Immature natural killer cell (primary cell): ENCODE data around the gene THOC3. TPM values are rescaled to one million over a fixed set of nuclear protein-coding genes. Genes with fewer than 3 reads are reported as not detected.
"Not testable (repeated sequence)": the region's sequence is repeated elsewhere in the genome, so short reads cannot be mapped to it uniquely, and the experiment has no call there.

ENCODE experiments used
- DNase-seq, 3 donors: peaks; one replicate each; pipeline ENCODE4 v3.0.0; 2022; ENCODE audit warnings: mixed read lengths in 1 of 3
- H3K27ac Mint-ChIP-seq, 6 donors: one replicate each; pipeline ENCODE4 v1.8.0; 2020; ENCODE audit warnings: mixed read lengths in 6 of 6, mild to moderate bottlenecking in 5 of 6, inconsistent platforms in 4 of 6, moderate library complexity in 3 of 6
- H3K27me3 Mint-ChIP-seq, 3 donors: one replicate each; pipeline ENCODE4 v1.8.0; 2020 to 2021; ENCODE audit warnings: low read depth in 3 of 3, mild to moderate bottlenecking in 3 of 3, mixed read lengths in 3 of 3, moderate library complexity in 3 of 3, inconsistent platforms in 1 of 3
- H3K36me3 Mint-ChIP-seq, 3 donors: one replicate each; pipeline ENCODE4 v1.8.0; 2020; ENCODE audit warnings: mixed read lengths in 3 of 3, inconsistent platforms in 2 of 3, mild to moderate bottlenecking in 2 of 3
- H3K4me1 Mint-ChIP-seq, 2 donors: one replicate each; pipeline ENCODE4 v1.8.0; 2020; ENCODE audit warnings: inconsistent platforms in 2 of 2, mild to moderate bottlenecking in 2 of 2, mixed read lengths in 2 of 2, moderate library complexity in 1 of 2
- H3K4me3 Mint-ChIP-seq, 5 donors: one replicate each; pipeline ENCODE4 v1.8.0; 2020; ENCODE audit warnings: mild to moderate bottlenecking in 5 of 5, mixed read lengths in 5 of 5, inconsistent platforms in 3 of 5, moderate library complexity in 3 of 5
- H3K9me3 Mint-ChIP-seq, 6 donors: one replicate each; pipeline ENCODE4 v1.8.0; 2020; ENCODE audit warnings: mild to moderate bottlenecking in 6 of 6, mixed read lengths in 6 of 6, inconsistent platforms in 4 of 6, moderate library complexity in 3 of 6
- polyA plus RNA-seq, 3 donors: library from polyadenylated mRNA; unstranded; fragments of 300-500 nt; fragmentation: Illumina TruSeq; gene quantifications; one replicate each; pipeline ENCODE4 v1.2.3, GENCODE V29; 2021

THOC3 gene
- polyA plus RNA-seq, 3 donors from 2014 or later, result 48.8 to 71.5 (median 52.0) TPM

DNA sequence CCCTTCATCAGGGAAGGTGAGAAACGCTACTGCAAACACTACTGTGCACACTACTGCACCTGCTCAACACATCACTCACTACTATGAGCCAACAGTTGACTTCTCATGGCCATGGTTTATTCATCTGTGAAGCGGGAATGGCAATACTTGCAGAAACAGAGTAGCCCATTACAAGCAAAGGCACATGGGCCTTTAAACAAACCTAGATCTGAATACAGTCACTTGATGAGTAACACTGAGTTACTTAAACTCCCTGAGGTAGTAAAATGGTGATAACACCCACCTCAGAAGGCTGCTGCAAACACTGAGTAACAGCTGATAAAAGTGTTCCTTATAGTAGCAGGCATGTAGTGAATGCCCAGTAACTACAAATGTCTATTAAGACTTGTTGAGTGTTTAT is 9.6 kb downstream of the THOC3 start:
- not testable (repeated sequence) for H3K4me3 Mint-ChIP-seq, DNase-seq, H3K27me3 Mint-ChIP-seq, H3K9me3 Mint-ChIP-seq, H3K27ac Mint-ChIP-seq, H3K4me1 Mint-ChIP-seq, H3K36me3 Mint-ChIP-seq

DNA sequence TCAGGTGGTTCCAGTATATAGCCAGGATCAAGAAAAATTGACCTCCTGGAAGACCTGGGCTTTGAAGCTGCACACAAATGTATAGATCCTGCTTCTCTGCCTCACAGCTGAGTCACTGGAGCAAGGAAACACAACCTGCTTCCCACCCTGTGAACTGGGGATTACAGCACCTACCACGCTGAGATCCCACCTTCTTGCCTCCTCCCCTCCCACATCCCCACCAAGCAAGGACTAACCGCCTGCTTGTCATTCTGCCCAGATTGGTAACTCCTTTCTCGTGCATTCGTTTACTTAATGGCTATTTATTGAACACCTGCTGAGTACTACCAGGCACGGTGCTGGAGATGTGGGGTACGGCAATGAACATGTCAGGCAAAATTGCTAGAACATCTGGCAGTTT is 14.0 kb downstream of the THOC3 start:
- not testable (repeated sequence) for DNase-seq, H3K9me3 Mint-ChIP-seq, H3K4me3 Mint-ChIP-seq, H3K27ac Mint-ChIP-seq, H3K27me3 Mint-ChIP-seq, H3K36me3 Mint-ChIP-seq, H3K4me1 Mint-ChIP-seq

DNA sequence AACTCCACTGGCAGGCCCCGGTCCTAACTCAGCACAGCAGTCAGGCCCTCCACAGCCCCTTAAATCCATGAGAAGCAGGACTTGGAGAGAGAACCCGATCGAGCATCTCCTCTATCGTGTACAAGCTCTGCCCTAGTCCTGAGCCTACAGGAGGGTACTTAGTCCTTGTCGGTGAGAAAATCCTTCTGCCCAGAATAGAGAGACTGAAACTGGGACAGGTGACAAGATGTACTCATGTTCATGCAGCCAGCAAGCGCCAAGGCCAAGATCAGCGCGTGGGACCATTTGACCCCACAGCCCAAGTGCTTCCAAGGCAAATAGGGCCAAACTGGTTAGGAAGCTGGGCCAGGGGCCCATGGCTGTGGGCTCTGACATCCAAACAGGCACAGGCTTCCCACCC is 15.3 kb downstream of the THOC3 start:
- not testable (repeated sequence) for H3K4me1 Mint-ChIP-seq, H3K36me3 Mint-ChIP-seq, H3K27me3 Mint-ChIP-seq, H3K9me3 Mint-ChIP-seq, H3K27ac Mint-ChIP-seq, DNase-seq, H3K4me3 Mint-ChIP-seq

DNA sequence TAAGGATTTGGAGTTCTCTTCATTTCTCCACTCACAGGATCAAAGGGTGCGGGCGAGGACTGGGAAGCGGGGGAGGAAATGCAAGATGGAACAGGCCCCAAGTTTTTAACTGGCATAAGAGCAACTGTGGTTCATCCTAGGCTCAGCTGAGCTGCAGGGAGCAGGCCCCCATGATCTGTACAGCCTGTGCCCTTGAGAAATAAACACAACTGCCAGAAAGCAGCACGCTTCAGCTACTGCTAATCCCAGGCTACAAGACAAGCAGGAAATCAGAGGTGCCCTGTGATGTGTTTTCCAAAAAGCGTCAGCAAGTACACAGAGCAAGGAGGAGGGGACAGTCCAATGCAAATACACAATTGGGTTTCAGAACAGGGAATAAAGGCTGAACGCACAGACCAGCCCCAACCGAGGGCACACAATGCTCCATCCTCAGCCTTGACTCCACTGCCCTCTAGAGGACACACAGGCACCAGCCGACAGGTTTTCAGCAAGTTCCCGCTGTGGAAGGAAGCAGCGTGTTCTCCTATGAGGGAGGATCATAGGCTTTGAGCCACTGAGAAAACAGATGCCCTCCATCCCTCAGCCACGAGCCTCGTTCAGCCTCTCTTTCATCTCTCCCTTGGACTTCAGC is 16.7 kb downstream of the THOC3 start:
- not testable (repeated sequence) for H3K27me3 Mint-ChIP-seq, H3K27ac Mint-ChIP-seq, H3K4me3 Mint-ChIP-seq, H3K9me3 Mint-ChIP-seq, H3K4me1 Mint-ChIP-seq, DNase-seq, H3K36me3 Mint-ChIP-seq

DNA sequence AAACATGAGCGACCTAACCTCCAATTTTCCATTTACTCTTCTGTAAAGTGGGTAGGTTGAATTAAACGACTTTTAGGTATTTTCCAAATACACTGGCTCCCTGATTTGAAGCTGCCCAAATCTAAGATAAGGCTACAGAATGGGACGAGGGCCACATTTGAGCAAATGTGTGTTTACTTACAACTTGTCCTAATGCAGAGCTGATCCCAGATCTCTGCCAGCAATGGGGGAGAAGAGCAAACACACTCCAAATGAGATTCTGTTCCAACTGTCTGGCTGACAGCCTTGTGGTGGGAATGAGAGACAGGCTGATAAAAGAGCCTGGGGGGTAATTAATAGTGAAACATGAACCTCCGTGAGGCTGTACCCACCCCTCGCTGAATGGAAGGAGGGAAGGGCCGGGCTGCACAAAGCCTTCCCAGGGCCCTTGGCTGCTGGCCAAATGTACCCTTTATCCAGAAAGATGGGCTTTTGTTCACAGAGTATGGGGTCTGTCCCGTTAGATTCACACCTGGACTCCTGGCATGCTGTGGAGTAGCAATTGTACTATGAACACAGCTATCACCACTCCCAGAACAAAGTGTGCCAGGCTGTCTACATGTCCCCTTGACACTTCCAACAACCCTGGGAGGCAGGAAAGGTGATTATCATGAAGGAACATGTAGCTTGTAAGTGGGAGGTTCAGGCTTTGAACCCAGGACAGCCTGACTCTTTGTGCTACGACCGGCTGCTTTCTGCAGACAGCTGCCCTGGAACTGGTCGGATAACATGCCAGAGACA is 19.6 kb downstream of the THOC3 start:
- not testable (repeated sequence) for DNase-seq, H3K36me3 Mint-ChIP-seq

DNA sequence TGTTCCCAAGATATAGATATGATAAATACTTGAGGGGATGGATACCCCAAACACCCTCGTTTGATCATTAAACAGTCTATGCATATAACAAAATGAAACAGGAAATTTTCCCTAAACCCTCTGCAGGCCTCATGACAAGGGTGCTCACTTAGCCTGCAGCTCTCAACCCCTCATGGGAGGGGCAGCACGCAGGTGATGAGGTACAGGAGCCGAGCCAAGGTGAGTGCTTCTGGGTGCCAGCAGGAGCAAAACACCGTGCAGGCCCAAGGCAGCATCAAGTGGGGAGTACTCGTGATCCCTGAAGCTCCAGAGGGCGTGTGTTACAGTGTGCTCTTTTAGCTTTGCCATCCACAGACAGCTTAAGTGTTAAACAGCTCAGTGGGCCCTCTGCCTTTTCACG is 24.9 kb downstream of the THOC3 start:
- not testable (repeated sequence) for H3K4me3 Mint-ChIP-seq, H3K36me3 Mint-ChIP-seq, H3K9me3 Mint-ChIP-seq

More for the DNA sequence above, 19.6 kb downstream of the THOC3 start:
- not testable (repeated sequence) for H3K9me3 Mint-ChIP-seq, H3K27me3 Mint-ChIP-seq, H3K27ac Mint-ChIP-seq, H3K4me3 Mint-ChIP-seq, H3K4me1 Mint-ChIP-seq

DNA sequence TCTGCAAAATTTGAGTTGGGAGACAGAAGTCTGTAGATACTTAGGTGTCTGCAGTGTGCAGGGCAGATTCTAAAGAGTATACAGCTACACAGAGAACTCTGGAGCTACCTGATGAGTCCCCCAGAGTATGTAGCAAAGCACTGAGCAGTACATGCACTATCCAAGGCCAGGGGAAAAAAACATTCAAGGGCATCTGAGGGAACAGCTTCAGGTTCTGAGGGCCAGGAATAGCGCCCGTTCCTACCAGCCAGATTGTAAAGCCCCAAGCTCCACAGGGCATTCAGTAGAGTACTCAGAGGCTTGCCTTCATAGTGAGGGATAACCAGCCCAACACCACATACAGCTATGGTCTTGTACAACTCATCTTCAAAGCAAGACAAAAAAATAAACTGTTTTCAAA is 27.5 kb downstream of the THOC3 start:
- not testable (repeated sequence) for H3K9me3 Mint-ChIP-seq, H3K4me3 Mint-ChIP-seq, H3K4me1 Mint-ChIP-seq, H3K27me3 Mint-ChIP-seq, H3K27ac Mint-ChIP-seq, DNase-seq
- peaks cover 0 to 12% (median 9%) of the 10 kb centered on the region in 3 donors for H3K36me3 Mint-ChIP-seq

More for the DNA sequence above, 24.9 kb downstream of the THOC3 start:
- not testable (repeated sequence) for DNase-seq, H3K4me1 Mint-ChIP-seq, H3K27ac Mint-ChIP-seq, H3K27me3 Mint-ChIP-seq

DNA sequence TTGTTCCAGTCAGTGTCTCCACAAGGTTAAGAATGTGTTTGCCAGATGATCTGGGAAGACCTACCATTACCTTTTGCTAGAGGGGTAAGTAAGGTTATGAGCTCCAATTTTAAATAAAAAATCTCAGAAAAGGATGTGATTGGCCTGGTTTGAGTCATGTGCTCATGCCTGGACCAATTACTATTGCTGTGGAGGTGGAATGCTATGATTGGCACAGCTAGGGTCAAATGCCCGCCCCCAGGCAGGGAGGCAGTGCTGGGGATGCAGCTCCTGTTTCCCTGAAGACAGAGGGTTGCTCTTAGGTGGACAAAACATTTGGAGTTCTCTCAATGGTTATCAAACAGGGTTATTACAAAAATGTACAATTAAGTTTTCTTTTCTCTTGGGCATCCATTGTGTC is 29.6 kb downstream of the THOC3 start:
- H3K36me3 Mint-ChIP-seq, result peaks cover 4 to 18% (median 12%) of the 10 kb centered on the region in 3 donors
- H3K27ac Mint-ChIP-seq, DNase-seq, H3K9me3 Mint-ChIP-seq, H3K4me1 Mint-ChIP-seq, H3K4me3 Mint-ChIP-seq, H3K27me3 Mint-ChIP-seq: not testable (repeated sequence)

DNA sequence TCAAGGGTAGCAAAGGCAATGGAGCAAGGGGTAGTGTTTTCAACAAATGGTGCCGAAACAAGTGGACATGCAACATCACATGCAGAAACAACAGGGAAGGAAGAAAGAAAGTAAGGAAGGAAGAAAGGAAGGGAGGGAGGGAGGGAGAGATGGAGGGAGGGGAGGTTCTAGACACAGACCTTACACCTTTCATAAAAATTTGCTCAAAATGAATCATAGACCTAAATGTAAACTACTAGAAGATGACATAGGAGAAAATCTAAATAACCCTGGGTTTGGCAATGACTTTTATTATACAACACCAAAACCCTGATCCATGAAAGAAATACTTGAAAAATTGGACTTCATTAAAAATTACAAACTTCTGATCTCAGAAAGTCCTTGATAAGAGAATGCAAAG is 39.4 kb downstream of the THOC3 start:
- H3K4me3 Mint-ChIP-seq, H3K27ac Mint-ChIP-seq, H3K4me1 Mint-ChIP-seq, DNase-seq, H3K36me3 Mint-ChIP-seq, H3K9me3 Mint-ChIP-seq, H3K27me3 Mint-ChIP-seq: not testable (repeated sequence)

DNA sequence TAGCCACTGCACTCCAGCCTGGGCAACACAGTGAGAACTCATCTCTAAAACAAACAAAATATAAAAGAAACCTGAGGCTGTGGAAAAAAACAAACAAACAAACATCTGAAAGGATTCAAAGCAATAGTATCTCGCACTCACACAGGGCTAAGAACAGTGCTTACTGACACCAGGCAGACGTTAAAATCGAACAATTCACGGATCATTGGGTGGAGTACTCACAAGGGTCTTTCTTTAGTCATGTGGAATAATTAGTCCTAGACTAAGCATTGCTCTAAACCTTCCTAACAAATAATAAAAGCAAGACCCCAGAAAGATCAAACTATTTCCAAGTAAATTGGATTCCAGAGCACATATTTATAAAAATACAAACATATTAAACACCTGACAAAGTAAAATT is 43.0 kb downstream of the THOC3 start:
- H3K36me3 Mint-ChIP-seq, result peaks cover 3 to 15% (median 3%) of the 10 kb centered on the region in 3 donors
- not testable (repeated sequence) for DNase-seq, H3K27me3 Mint-ChIP-seq, H3K4me1 Mint-ChIP-seq, H3K27ac Mint-ChIP-seq, H3K4me3 Mint-ChIP-seq, H3K9me3 Mint-ChIP-seq

DNA sequence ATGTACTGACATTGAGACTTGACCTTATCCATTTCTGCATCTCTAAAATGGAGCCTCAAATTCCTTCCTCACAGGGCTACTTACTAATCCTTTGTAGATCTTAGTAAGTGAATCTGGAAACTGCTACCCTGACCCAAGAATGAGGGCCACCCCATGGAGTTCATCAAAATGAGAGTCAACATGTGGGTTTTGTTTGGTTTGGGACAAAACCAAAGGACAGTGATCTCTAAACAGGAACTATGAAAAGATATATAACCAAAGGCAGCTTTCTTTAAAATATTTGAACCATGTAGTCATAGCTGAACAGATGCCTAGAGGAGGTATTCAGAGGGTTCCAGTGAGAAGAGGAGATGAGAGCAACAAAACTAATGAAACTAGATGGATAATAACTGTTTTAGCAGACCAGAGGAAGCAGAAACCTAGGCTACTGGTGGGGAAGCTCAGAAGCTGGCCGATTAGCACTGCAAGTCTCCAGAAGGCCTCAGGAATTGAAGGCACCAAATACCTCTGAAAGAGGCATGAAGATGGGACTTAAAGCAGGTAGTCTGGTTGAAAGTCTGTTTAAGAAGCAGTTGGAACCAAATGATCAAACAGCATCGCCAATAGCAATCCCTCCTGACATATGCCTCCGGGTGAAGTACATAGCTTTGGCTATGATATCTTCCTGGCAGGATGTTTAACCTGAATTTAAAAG is 45.8 kb downstream of the THOC3 start:
- Mint-ChIP-seq H3K27ac (no peak overlapping the region), H3K27me3 (no peaks in the 10 kb centered on the region)

DNA sequence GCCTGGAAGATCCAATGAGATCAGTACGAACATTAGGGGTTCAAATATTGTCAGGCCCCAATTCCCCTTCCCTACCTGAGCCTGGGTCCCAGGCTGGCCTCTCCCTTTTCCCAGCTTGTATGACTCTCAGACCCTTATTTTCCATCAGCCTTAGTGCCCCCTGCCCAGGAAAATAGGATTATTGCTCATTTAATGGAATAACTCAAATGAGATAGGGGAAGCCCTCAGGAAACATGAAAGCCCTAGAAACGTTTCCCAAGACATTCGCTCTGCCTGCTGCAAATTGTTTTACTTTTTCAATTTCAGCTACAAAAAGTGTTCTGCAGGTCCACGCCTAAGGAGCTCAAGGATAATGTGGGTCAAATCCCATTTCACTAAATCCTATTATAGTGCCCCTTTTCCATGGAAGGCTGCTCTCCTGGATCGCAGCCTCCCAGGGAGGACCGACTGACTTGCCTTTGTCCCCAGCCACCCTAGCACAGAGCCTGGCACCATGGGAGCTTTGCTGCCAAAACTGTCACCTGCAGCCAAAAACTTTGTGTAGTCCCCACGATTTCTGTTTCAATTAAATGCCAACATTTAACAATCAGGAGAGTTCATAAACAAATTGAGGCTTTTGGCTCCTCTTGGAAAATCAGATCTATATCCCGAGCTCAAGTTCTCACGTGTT is 46.9 kb downstream of the THOC3 start:
- no peak overlapping the region for H3K27ac Mint-ChIP-seq

More for the DNA sequence above, 45.8 kb downstream of the THOC3 start:
- DNase-seq, result no peak
- H3K4me1 Mint-ChIP-seq, result no peaks in the 10 kb centered on the region
- H3K4me3 Mint-ChIP-seq, result no peak overlapping the region
- H3K9me3 Mint-ChIP-seq, result no peaks in the 10 kb centered on the region
- H3K36me3 Mint-ChIP-seq, result peaks cover 3 to 21% (median 3%) of the 10 kb centered on the region in 3 donors

DNA sequence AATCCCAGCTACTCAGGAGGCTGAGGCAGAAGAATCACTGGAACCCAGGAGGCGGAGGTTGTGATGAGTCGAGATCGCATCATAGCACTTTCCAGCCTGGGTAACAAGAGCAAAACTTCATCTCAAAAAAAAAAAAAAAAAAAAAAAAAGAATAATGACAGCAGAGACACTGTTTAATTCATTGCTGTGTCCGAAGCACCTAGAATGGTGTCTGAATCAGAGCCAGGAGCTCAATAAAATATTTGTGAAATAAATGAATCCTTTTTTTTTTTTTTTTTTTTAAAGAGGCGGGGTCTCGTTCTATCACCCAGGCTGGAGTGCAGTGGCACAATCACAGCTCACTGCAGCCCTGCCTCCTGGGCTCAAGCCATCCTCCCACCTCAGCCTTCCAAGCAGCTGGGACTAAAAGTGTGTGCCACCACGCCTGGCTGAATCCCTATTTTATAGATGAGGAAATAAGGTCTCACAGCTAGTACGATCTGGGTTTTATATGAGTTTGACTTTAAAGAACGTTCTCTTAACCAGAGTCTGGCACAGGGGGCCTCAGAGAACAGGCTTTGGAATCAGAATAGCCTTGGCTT is 47.8 kb downstream of the THOC3 start:
- H3K27me3 Mint-ChIP-seq, result no peaks in the 10 kb centered on the region
- peaks cover 3 to 20% (median 3%) of the 10 kb centered on the region in 3 donors for H3K36me3 Mint-ChIP-seq
- H3K9me3 Mint-ChIP-seq, result no peaks in the 10 kb centered on the region
- H3K4me3 Mint-ChIP-seq, result no peak overlapping the region
- H3K4me1 Mint-ChIP-seq, result peaks cover 17 to 18% of the 10 kb centered on the region in 2 donors
- H3K27ac Mint-ChIP-seq, result no peak overlapping the region
- DNase-seq, result no peak

More for the DNA sequence above, 46.9 kb downstream of the THOC3 start:
- Mint-ChIP-seq H3K4me3 (no peak overlapping the region), H3K27me3 (no peaks in the 10 kb centered on the region), H3K9me3 (no peaks in the 10 kb centered on the region), H3K36me3 (peaks cover 3 to 21% (median 3%) of the 10 kb centered on the region in 3 donors), H3K4me1 (peaks cover 8 to 9% of the 10 kb centered on the region in 2 donors)
- no peak for DNase-seq
